ENCODE results near the gene TXNDC9.
"Not testable (repeated sequence)": the region's sequence is repeated elsewhere in the genome, so short reads cannot be mapped to it uniquely, and the experiment has no call there.

GRCh38 chr2:99368854-99369253 is 32.7 kb upstream of the TXNDC9 start:
- TF ChIP-seq SP1 (IDR thresholded peaks at IDR 0.05; ENCODE audit: low read depth, low read length); CTCF (IDR thresholded peaks at IDR 0.05; ENCODE audit: control extremely low read depth in 1 of 3, insufficient read depth in 1 of 3, low read depth in 1 of 3, low read length in 3 of 3); POLR2A (IDR thresholded peaks at IDR 0.05; ENCODE audit: control extremely low read depth in 1 of 2, low read depth in 2 of 2, low read length in 2 of 2); EZH2 (IDR thresholded peaks at IDR 0.05; ENCODE audit: low read depth, low read length, severe bottlenecking); GABPA (IDR thresholded peaks at IDR 0.05; ENCODE audit: borderline replicate concordance, insufficient read depth, low read length); POLR2AphosphoS5 (IDR thresholded peaks at IDR 0.05; ENCODE audit: low read depth, low read length): not testable (repeated sequence)
